Loucy (cell line): ENCODE measurements around the gene SUPT7L.

Experiments used
- EZH2phosphoT487 ChIP-seq: fragments of 200-600 bp; IDR thresholded peaks from 2 replicates; pipeline ENCODE4 v1.6.1; 2018; ENCODE audit warnings: antibody characterized with exemption, mild to moderate bottlenecking, moderate library complexity, borderline replicate concordance
- TF ChIP-seq, protein P1 (sequence below): fragments of 200-600 bp; sonication (generic); conservative IDR thresholded peaks from 2 replicates; pipeline ENCODE4 v1.5.1; 2014; ENCODE audit warnings: mild to moderate bottlenecking, antibody characterized with exemption, low read length

DNA sequence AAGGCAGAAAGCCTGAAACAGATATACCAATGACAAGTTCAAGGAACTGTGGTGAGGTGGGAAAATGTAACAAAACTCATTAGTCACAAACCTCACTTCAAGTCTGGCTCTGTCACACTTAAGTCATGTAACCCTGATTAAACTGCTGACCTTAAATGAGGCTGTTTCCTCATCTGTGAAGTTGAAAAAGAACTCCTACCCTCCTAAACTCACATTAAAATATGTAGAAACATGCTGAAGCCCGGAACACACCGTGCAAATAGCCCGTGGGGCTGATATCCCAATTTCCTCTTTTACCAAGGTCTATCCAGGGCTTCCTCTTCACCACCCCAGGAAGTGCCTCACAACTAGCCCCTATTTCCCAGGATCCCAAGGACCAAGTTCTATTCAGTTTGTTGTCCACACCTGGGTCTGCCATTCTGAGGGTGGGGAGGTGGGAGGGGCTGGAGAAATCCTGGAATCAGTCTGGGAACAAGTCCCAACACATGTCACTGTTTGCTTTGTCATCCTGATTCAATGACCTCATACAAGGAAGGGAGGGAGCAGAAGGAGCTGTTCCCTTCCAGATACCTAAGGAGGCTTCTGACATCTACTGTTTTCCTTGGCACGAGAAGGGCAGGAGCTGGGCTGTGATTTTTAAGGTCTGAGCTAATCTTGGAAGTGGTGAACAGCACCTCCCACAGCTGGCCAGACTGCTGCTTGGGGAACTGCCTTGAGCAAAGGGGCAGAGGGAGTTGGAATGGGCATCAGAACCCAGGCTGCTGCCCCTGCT, 42.6 kb upstream of the SUPT7L start:
- TF ChIP-seq, protein P1, sequence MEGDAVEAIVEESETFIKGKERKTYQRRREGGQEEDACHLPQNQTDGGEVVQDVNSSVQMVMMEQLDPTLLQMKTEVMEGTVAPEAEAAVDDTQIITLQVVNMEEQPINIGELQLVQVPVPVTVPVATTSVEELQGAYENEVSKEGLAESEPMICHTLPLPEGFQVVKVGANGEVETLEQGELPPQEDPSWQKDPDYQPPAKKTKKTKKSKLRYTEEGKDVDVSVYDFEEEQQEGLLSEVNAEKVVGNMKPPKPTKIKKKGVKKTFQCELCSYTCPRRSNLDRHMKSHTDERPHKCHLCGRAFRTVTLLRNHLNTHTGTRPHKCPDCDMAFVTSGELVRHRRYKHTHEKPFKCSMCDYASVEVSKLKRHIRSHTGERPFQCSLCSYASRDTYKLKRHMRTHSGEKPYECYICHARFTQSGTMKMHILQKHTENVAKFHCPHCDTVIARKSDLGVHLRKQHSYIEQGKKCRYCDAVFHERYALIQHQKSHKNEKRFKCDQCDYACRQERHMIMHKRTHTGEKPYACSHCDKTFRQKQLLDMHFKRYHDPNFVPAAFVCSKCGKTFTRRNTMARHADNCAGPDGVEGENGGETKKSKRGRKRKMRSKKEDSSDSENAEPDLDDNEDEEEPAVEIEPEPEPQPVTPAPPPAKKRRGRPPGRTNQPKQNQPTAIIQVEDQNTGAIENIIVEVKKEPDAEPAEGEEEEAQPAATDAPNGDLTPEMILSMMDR = no peak
- TF ChIP-seq EZH2phosphoT487 = no peak
